Amniotic stem cell (primary cell): ENCODE results near the gene MCM5.

Experiments used
- DNase-seq: peaks from one replicate; lab custom pipeline; 2025; lab: John Stamatoyannopoulos, UW

The MCM5 gene

DNA sequence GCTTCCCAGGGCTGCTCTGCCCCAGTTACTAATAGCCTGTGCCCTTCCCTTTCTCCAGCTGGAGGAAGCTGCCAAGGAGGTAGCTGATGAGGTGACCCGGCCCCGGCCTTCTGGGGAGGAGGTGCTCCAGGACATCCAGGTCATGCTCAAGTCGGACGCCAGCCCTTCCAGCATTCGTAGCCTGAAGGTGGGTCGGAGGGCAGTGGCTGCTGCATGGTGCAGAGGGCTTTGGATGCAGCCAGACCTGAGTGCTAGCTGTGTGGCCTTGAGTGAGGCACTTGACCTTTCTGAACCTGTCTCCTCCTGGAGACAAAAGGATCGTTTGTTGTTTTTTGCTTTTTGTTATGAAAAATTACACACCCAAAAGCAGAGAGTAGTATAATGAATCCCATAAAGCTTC is 3.4 kb downstream of the MCM5 start:
- DNase-seq: no peak

GRCh38 chr22:35404176-35404575 is 4.2 kb downstream of the MCM5 start:
- no peak for DNase-seq

DNA sequence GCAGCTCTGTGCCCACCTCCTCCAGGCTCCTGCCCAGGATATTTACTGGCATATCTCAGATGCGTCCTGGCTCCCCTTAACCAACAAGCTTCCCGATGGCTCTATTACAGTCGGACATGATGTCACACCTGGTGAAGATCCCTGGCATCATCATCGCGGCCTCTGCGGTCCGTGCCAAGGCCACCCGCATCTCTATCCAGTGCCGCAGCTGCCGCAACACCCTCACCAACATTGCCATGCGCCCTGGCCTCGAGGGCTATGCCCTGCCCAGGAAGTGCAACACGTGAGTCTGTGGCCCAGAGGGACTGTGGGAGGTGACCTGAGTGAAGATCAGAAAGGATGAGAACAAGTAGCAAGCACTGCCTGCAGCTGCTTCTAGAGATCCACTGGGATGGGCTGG is 6.5 kb downstream of the MCM5 start:
- no peak for DNase-seq

GRCh38 chr22:35407362-35407761 is 7.4 kb downstream of the MCM5 start:
- DNase-seq: no peak

GRCh38 chr22:35409783-35410662 is 10.1 kb downstream of the MCM5 start:
- no peak for DNase-seq

- no peak for DNase-seq
These were observed 10.7 kb downstream of the MCM5 start for GRCh38 chr22:35410663-35411034.

DNA sequence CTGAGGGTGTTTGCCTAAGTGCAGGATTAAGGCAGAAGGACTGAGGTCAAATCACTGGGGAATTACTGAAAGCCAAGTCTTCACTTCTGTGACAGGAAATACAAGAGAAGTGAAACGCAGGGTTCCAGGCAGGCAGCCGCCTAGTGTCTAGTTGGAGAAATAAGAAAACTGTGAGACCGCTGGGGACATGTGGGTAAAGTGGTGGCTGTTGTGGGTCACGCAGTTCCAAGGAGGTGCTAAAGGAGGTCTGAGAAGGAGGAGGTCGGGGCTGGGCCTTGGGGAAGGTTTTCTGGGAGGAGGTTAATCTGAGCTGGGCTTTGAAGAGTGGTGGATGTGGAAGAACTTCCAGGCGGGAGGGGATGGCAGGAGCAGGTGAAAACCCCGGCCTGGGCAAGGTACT is 11.2 kb downstream of the MCM5 start:
- no peak for DNase-seq

GRCh38 chr22:35413624-35414023 is 13.7 kb downstream of the MCM5 start:
- DNase-seq: no peak

- DNase-seq: no peak
These were observed 17.7 kb downstream of the MCM5 start for GRCh38 chr22:35417606-35418005.

GRCh38 chr22:35418088-35418487 is 18.1 kb downstream of the MCM5 start:
- DNase-seq: no peak

- no peak for DNase-seq
These were observed 18.8 kb downstream of the MCM5 start for GRCh38 chr22:35418731-35419130.

- DNase-seq: no peak
These were observed 19.8 kb downstream of the MCM5 start for GRCh38 chr22:35419756-35420155.

DNA sequence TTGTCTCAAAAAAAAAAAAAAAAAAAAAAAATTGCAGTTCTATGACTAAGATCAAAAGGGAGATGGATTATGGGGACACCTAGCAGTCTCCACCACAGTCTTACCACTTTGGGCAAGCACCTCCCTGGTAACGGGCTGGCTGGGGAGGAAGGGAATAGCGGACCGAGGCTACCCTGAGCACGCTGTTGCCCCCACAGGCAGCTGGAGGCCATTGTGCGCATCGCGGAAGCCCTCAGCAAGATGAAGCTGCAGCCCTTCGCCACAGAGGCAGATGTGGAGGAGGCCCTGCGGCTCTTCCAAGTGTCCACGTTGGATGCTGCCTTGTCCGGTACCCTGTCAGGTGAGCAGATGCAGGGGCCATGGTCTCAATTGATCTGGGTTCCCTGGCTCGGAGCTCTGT is 21.2 kb downstream of the MCM5 start:
- no peak for DNase-seq

DNA sequence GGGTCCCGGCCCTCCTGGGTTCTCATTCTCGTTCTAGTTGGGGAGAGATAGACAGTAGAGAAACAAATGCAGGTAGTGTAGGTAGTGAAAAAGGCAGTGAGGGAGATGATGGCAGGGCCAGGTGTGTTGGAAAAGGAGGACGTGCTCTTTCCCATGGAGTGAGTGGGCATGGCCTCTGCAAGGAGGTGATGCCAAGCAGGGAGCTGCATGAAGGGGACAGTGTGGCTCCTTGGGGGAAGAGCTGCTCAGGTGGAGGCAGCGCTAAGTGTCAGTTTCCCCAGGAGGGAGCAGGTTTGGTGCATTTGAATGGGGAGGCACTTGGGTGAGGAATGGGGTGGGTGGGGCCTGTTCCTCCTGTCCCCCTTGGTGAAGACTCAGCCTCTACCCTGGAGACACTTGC is 22.2 kb downstream of the MCM5 start:
- DNase-seq: no peak

DNA sequence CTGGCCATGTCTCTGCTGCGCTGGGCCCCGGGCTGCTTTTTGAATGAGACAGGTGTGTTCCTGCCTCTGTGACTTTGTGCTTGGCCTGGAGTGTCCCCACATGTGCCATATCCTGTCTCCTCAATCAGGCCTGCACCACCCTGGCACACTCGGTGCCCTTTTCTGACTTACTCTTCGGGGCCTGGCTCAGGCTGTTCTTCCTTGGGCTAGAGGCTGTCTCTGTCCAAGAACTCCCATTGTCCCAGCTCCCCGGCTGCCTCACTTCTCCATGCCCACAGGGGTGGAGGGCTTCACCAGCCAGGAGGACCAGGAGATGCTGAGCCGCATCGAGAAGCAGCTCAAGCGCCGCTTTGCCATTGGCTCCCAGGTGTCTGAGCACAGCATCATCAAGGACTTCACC is 23.0 kb downstream of the MCM5 start:
- DNase-seq: no peak

DNA sequence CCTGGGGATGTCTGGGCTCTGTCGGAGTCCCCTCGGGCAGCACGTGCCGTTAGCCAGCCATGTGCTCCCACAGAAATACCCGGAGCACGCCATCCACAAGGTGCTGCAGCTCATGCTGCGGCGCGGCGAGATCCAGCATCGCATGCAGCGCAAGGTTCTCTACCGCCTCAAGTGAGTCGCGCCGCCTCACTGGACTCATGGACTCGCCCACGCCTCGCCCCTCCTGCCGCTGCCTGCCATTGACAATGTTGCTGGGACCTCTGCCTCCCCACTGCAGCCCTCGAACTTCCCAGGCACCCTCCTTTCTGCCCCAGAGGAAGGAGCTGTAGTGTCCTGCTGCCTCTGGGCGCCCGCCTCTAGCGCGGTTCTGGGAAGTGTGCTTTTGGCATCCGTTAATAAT is 24.1 kb downstream of the MCM5 start:
- DNase-seq: no peak

DNA sequence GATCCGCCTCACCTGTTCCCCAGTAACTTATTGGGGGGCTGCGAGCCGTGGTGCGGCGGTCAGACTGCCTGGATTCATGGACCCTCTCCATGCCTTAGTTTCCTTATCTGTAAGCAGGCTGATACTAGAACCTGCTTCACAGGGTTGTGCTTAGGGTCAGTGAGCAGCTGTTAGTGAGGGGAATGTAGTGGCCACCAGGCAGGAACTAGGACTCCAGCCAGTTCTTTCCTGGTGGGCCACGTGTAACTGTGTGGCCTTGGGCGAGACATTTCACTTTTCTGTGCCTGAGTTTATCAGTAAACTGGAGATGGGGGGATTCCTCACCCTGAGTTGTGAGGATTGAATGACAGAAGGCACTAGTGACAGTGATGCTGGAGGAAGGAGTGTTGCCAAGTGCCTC is 24.8 kb downstream of the MCM5 start:
- DNase-seq: no peak

- DNase-seq: no peak
These were observed 25.6 kb downstream of the MCM5 start for GRCh38 chr22:35425546-35425945.

DNA sequence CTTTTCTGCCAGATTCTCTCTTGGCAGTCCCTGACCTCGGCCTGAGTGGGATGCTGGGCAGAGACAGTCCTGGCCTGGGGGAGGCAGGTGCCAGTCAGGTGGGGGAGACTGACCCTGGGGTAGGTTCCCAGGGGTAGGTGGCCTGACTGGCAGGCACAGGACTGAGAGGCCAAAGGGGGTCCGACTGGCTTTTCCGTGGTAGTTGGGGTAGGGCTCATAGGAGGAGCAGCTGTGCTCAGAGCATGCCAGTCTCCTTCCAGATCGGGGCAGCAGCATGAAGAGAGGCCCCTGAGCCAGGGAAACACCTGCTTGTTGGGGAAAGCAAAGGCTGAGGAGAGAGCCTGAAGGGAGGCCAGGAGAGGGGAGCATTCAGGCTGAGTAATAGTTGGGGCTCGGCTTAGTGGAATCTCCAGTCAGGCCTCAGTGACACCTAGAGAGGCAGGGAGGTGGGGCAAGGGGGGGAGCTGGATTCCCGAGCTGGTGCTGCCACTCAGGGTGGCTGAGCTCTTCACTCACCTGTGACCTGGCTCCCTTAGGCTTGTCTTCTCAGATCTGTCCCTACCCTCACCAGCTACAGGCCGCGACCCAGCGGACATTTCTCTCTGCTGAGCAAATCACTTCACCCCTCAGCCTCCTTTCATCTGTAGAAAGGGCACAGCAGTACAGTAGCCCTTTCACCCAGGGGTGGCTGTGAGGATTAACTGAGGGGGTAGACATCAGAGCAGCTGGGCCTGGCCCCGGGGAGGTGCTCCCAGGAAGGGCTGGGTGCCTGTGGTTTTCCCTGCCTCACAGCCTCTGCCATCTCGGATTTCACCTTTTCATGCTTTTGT is 26.2 kb downstream of the MCM5 start:
- no peak for DNase-seq

- no peak for DNase-seq
These were observed 26.8 kb downstream of the MCM5 start for GRCh38 chr22:35426801-35427140.

DNA sequence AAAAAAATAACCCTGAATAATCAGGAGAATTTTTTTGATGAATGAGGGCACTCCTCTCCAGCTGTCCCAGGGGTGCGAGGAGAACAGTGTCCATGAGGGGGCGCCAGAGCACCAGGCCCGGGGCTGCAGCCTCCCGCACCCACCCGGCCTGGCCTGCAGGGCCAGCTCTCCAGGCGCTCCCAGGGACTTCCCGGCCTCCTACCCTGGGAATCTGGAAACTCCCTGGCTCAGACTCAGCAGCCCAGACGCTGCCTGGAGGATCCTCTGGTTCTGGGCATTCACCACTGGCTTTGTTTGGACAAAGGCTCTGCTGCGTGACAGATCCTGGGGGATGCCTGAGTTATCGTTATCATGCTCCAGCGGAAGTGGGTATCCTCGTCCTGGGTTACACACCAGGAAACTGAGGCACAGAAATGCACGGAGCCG is 31.0 kb downstream of the MCM5 start:
- peak; percentile 88 for DNase-seq

DNA sequence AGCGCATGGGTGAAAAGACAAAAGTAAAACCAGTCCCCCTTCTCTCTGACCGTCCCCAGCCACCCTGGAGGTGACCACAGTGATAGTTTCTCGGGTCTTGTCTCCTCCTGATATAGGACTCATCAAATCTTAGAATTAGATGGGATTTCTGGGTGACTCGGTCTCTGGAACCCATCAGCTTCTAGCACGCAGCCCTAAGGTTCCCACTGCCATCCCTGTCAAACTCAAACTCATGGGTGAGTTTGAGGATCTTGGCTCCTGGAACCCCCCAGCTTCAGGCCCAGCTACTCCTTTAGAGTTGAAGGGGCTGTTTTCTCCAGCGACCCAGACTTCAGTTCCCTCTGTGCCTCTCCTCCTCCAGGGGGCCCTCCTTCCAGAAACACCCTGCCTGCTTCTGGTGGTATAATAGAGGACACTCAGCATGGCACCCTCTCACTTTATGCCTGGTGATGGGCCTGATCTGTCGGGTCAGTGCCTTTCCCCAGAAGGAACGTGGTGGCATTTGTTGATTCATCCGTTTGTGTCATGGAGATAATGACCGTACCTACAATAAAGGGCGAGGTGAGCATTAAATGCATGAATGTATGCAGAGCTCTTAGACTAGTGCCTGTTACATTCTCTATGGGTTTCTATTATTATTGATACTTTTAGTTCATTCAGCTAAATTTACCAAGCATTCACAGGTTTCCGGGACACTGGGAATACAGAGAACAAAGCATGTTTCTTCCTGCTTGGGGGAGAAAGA is 31.7 kb downstream of the MCM5 start:
- DNase-seq: no peak
